Type B pancreatic cell (in vitro differentiated cells): Measurements from ENCODE around the gene DENND4A. TPM values are rescaled to one million over a fixed set of nuclear protein-coding genes. Genes with fewer than 3 reads are reported as not detected.
"Not testable (repeated sequence)": the region's sequence is repeated elsewhere in the genome, so short reads cannot be mapped to it uniquely, and the experiment has no call there.

Experiments used
- DNase-seq: peaks from one replicate; pipeline ENCODE4 v3.0.0; 2021; ENCODE audit warnings: mixed read lengths; ENCODE audit not compliant: unreplicated experiment; ENCODE audit errors: extremely low spot score
- H3K27ac Mint-ChIP-seq: 2 replicates; pipeline ENCODE4 v1.8.0; 2021; ENCODE audit warnings: mild to moderate bottlenecking, mixed read lengths
- H3K27me3 Mint-ChIP-seq: 2 replicates; pipeline ENCODE4 v1.8.0; 2021; ENCODE audit warnings: mixed read lengths
- H3K36me3 Mint-ChIP-seq: 2 replicates; pipeline ENCODE4 v1.8.0; 2021; ENCODE audit warnings: mixed read lengths
- H3K4me1 Mint-ChIP-seq: one replicate; pipeline ENCODE4 v1.8.0; 2021; ENCODE audit warnings: mixed read lengths; ENCODE audit not compliant: unreplicated experiment
- H3K4me3 Mint-ChIP-seq: 2 replicates; pipeline ENCODE4 v1.8.0; 2021; ENCODE audit warnings: mild to moderate bottlenecking, mixed read lengths
- H3K9me3 Mint-ChIP-seq: 2 replicates; pipeline ENCODE4 v1.8.0; 2021; ENCODE audit warnings: mixed read lengths
- total RNA-seq: library from RNA; stranded (reverse); gene quantifications from 2 replicates; pipeline ENCODE4 v1.2.1, GENCODE V29; 2021; ENCODE audit warnings: low replicate concordance
- TF ChIP-seq, protein P1 (sequence below): fragments of 200-600 bp; sonication (generic); conservative IDR thresholded peaks from 2 replicates; pipeline ENCODE4 v1.5.0; 2021; ENCODE audit warnings: antibody characterized with exemption, mild to moderate bottlenecking

DENND4A gene
- total RNA-seq, 1 donor from 2014 or later: 13.4 TPM

DNA sequence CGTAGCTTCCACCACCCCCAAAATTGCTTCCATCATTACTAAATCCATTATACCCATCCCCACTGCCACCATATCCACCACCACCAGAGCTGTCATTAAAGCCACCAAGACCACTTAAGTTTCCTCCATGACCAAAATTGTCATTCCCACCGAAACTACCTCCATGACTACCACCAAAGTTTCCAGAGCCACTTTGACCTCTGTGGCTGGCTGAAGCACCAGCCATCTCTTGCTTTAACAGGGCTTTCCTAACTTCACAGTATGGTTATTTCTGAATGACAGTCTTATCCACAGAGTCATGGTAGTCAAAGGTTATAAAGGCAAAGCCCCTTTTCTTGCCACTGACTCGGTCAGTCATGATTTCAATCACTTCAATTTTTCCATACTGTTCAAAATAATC, 24.3 kb upstream of the DENND4A start:
- Mint-ChIP-seq H3K27me3 (no peaks in the 10 kb centered on the region), H3K4me3 (no peak overlapping the region), H3K9me3 (no peaks in the 10 kb centered on the region), H3K27ac (no peak overlapping the region), H3K36me3 (no peaks in the 10 kb centered on the region), H3K4me1 (peaks cover 6% of the 10 kb centered on the region)
- no peak for DNase-seq
- TF ChIP-seq, protein P1, sequence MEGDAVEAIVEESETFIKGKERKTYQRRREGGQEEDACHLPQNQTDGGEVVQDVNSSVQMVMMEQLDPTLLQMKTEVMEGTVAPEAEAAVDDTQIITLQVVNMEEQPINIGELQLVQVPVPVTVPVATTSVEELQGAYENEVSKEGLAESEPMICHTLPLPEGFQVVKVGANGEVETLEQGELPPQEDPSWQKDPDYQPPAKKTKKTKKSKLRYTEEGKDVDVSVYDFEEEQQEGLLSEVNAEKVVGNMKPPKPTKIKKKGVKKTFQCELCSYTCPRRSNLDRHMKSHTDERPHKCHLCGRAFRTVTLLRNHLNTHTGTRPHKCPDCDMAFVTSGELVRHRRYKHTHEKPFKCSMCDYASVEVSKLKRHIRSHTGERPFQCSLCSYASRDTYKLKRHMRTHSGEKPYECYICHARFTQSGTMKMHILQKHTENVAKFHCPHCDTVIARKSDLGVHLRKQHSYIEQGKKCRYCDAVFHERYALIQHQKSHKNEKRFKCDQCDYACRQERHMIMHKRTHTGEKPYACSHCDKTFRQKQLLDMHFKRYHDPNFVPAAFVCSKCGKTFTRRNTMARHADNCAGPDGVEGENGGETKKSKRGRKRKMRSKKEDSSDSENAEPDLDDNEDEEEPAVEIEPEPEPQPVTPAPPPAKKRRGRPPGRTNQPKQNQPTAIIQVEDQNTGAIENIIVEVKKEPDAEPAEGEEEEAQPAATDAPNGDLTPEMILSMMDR: no peak

DNA sequence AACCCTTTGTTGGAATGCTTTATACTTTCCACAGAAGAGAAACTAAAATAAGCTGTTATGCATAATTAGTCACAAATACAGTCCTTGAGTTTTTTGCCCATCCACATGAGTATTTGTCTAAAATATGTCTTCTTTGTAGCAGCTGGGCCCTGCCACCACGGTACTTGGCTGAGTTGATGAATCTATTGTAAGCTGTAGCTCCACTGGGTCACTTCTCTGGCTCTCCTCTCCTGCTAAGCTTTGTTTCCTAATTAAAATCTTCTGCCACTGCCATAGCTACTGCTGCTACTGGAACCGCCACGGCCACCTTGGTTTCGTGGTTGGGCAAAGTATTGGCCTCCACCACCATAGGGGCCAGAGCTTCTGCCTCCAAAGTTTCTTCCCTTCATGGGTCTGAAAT, 23.9 kb upstream of the DENND4A start:
- DNase-seq, H3K9me3 Mint-ChIP-seq, H3K36me3 Mint-ChIP-seq, H3K4me1 Mint-ChIP-seq, H3K27ac Mint-ChIP-seq, H3K27me3 Mint-ChIP-seq, H3K4me3 Mint-ChIP-seq: not testable (repeated sequence)

DNA sequence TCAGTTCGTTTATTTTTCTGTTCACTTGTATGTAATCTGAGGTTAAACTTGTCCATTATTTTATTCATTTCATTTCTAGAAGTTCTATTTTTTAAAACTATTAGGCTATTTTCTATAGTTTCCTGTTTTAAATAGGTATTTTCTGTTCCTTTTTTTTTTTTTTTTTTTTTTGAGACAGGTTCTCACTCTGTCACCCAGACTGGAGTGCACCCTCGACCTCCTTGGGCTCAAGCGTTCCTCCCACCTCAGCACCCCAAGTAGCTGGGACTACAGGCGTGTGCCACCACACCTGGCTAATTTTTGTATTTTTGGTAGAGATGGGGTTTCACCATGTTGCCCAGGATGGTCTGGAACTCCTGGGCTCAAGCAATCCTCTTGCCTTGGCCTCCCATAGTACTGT, 22.2 kb upstream of the DENND4A start:
- H3K9me3 Mint-ChIP-seq, H3K4me3 Mint-ChIP-seq, DNase-seq, H3K4me1 Mint-ChIP-seq, H3K27ac Mint-ChIP-seq, H3K27me3 Mint-ChIP-seq, H3K36me3 Mint-ChIP-seq: not testable (repeated sequence)

DNA sequence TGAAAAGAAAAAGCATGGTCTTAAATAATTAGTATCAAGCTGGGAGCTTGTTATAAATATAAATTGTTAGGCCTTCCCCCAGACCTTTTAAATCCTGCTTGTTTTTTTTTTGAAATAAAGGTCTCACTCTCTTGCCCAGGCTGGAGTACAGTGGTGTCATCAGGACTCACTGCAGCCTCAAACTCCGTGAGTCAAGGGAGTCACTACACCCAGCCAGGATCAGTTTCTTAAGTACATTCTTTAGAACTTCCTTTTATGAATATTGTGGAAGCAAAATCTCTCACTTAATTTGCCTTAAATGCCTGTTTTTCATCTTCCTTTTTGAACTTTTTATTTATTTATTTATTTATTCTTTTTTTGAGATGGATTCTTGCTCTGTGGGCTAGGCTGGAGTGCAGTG, 20.8 kb upstream of the DENND4A start:
- DNase-seq: no peak
- Mint-ChIP-seq H3K27ac (no peak overlapping the region), H3K27me3 (no peaks in the 10 kb centered on the region), H3K9me3 (no peaks in the 10 kb centered on the region), H3K4me1 (no peaks in the 10 kb centered on the region), H3K36me3 (no peaks in the 10 kb centered on the region), H3K4me3 (no peak overlapping the region)
- TF ChIP-seq, protein P1: no peak

DNA sequence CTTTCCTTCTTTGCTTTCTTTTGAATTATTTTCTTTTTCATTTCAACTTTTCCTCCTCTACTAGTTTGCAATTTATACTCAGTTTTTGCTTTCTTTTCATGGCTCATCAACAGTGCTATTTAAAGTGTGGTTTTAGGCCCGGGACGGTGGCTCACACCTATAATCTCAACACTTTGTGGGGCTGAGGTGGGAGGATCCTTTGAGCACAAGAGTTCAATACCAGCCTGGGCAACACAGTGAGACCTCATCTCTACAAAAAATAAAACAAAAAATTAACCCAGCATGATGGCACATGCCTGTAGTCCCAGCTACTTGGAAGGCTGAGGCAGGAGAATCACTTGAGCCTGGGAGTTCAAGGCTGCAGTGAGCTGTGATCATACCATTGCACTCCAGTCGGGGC, 20.4 kb upstream of the DENND4A start:
- Mint-ChIP-seq H3K27me3 (no peaks in the 10 kb centered on the region), H3K4me3 (no peak overlapping the region), H3K36me3 (no peaks in the 10 kb centered on the region), H3K4me1 (no peaks in the 10 kb centered on the region), H3K27ac (no peak overlapping the region), H3K9me3 (no peaks in the 10 kb centered on the region)
- TF ChIP-seq, protein P1: no peak
- no peak for DNase-seq

DNA sequence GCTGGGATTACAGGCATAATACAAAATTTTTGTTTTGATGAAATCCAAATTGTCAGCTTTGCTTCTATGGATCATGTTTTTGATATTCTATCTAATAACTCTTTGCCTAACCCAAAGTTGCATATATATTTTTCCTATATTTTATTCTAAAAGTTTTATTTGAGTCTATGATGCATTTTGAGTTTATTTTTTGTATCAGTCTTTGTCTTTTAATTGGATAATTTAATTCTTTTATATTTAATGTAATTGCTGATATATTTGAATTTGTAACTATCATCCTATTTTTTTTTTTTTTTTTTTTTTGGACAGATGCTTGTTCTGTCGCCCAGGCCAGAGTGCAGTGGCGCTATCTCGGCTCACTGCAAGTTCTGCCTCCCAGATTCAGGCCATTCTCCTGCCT, 19.7 kb upstream of the DENND4A start:
- H3K4me1 Mint-ChIP-seq: no peaks in the 10 kb centered on the region
- H3K4me3 Mint-ChIP-seq: no peak overlapping the region
- H3K27me3 Mint-ChIP-seq: no peaks in the 10 kb centered on the region
- H3K9me3 Mint-ChIP-seq: no peaks in the 10 kb centered on the region
- H3K27ac Mint-ChIP-seq: no peak overlapping the region
- H3K36me3 Mint-ChIP-seq: no peaks in the 10 kb centered on the region
- TF ChIP-seq, protein P1: no peak
- no peak for DNase-seq

DNA sequence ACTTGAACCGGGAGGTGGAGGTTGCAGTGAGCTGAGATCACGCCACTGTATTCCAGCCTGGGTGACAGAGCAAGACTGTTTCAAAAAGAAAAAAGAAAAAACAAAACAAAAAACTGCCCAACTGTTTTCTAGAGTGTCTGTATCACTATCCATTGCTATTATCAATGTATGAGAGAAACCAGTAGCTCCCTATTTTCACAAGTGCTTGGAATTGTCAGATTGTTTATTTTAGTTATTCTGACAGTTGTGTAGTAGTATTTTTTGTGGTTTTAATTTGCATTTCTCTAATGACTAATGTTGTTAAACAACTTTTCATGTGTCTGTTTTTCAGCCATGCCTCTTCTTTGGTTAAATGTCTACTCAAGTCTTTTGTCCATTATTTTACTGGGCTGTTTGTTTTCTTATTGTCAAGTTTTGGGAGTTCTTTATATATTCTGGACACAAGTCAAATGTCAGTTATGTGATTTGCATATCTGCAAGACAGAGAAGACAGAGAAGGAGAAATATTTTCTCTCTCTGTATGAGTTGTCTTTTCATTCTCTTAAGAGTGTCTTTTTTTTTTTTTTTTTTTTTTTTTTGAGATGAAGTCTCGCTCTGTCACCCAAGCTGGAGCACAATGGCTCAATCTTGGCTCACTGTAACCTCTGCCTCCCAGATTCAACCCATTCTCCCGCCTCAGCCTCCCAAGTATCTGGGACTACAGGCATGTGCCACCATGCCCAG, 19.1 kb upstream of the DENND4A start:
- not testable (repeated sequence) for H3K27ac Mint-ChIP-seq, H3K9me3 Mint-ChIP-seq, DNase-seq, H3K36me3 Mint-ChIP-seq, H3K27me3 Mint-ChIP-seq, H3K4me1 Mint-ChIP-seq, H3K4me3 Mint-ChIP-seq
